GM21381 (cell line): ENCODE results near the gene B3GNT2.

ENCODE experiments used
- ATAC-seq: cut with Tn5 transposase; IDR thresholded peaks from one replicate; pipeline ENCODE4 v1.9.1; 2021; ENCODE audit warnings: mild to moderate bottlenecking, moderate library complexity; ENCODE audit not compliant: unreplicated experiment

Gene B3GNT2

GRCh38 chr2:62202729-62203128 lies 6.8 kb downstream of the B3GNT2 start:
- no peak for ATAC-seq

GRCh38 chr2:62203459-62203858 lies 7.5 kb downstream of the B3GNT2 start:
- no peak for ATAC-seq

GRCh38 chr2:62204998-62205496 lies 9.1 kb downstream of the B3GNT2 start:
- no peak for ATAC-seq

- no peak for ATAC-seq
Observed at GRCh38 chr2:62205554-62205953, 9.6 kb downstream of the B3GNT2 start.

GRCh38 chr2:62206024-62206423 lies 10.1 kb downstream of the B3GNT2 start:
- no peak for ATAC-seq

GRCh38 chr2:62207491-62207890 lies 11.6 kb downstream of the B3GNT2 start:
- ATAC-seq = no peak

- no peak for ATAC-seq
Observed at GRCh38 chr2:62208074-62208757, 12.3 kb downstream of the B3GNT2 start.

GRCh38 chr2:62208758-62209114 lies 12.8 kb downstream of the B3GNT2 start:
- no peak for ATAC-seq

- no peak for ATAC-seq
Observed at GRCh38 chr2:62209427-62209991, 13.6 kb downstream of the B3GNT2 start.

- no peak for ATAC-seq
Observed at GRCh38 chr2:62215306-62216064, 19.6 kb downstream of the B3GNT2 start.

- no peak for ATAC-seq
Observed at GRCh38 chr2:62216113-62216512, 20.2 kb downstream of the B3GNT2 start.

GRCh38 chr2:62216616-62217015 lies 20.7 kb downstream of the B3GNT2 start:
- ATAC-seq = no peak

- no peak for ATAC-seq
Observed at GRCh38 chr2:62217421-62217820, 21.5 kb downstream of the B3GNT2 start.

GRCh38 chr2:62217970-62218369 lies 22.1 kb downstream of the B3GNT2 start:
- no peak for ATAC-seq

GRCh38 chr2:62219407-62220159 lies 23.7 kb downstream of the B3GNT2 start:
- ATAC-seq = no peak

- ATAC-seq = no peak
Observed at GRCh38 chr2:62221141-62221540, 25.2 kb downstream of the B3GNT2 start.

GRCh38 chr2:62222171-62222570 lies 26.3 kb downstream of the B3GNT2 start:
- no peak for ATAC-seq

- ATAC-seq = no peak
Observed at GRCh38 chr2:62222674-62223073, 26.8 kb downstream of the B3GNT2 start.

GRCh38 chr2:62224976-62225375 lies 29.1 kb downstream of the B3GNT2 start:
- no peak for ATAC-seq

- ATAC-seq = no peak
Observed at GRCh38 chr2:62227386-62228075, 31.6 kb downstream of the B3GNT2 start.
